PFSK-1 (cell line): ENCODE measurements around the gene WNK1.

Source experiments
- FOXP2 ChIP-seq: optimal IDR thresholded peaks from 2 replicates; pipeline ENCODE3; 2011; ENCODE audit warnings: borderline replicate concordance, control low read depth, inconsistent platforms; ENCODE audit not compliant: insufficient read depth; ENCODE audit errors: extremely low read length, extremely low read depth
- POLR2AphosphoS5 ChIP-seq: IDR thresholded peaks from 2 replicates; pipeline ENCODE4 v1.6.1; 2012; ENCODE audit warnings: low read depth, mild to moderate bottlenecking, control low read depth, low read length, moderate library complexity
- SIN3A ChIP-seq: IDR thresholded peaks from 2 replicates; pipeline ENCODE4 v1.6.1; 2012; ENCODE audit warnings: mild to moderate bottlenecking, low read length, moderate library complexity, borderline replicate concordance; ENCODE audit not compliant: insufficient read depth
- TAF1 ChIP-seq: IDR thresholded peaks from 2 replicates; pipeline ENCODE4 v1.6.1; 2012; ENCODE audit warnings: low read length, control low read depth, borderline replicate concordance; ENCODE audit not compliant: insufficient read depth
- TF ChIP-seq, protein P1 (sequence below), 2 experiments: IDR thresholded peaks; 2 replicates each; pipeline versions ENCODE4 v1.6.1 to v1.8.0; 2011 to 2012; ENCODE audit warnings: low read depth in 2 of 2, low read length in 2 of 2, control low read depth in 1 of 2, inconsistent platforms in 1 of 2, mild to moderate bottlenecking in 1 of 2, moderate library complexity in 1 of 2; ENCODE audit not compliant: insufficient read depth in 1 of 2

The WNK1 gene

DNA sequence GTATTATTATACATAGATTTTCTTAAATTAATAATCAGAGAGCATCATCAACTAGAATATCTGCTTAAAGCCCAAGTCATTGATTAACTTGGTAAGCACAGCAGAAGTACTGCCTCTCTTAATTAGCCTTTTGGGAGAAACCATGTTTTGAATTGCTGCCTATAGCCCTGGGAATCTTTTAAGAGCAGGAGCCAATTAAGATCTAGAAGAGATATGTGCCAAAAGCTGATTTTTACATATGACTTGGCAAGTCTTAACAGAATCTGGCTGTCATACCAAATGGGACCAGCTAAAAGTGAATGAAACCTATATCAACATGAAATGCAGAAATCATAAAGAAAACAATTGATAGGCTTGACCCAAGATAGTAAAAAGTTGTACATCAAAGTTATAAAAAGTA, 23.2 kb upstream of the WNK1 start:
- TF ChIP-seq, protein P1, sequence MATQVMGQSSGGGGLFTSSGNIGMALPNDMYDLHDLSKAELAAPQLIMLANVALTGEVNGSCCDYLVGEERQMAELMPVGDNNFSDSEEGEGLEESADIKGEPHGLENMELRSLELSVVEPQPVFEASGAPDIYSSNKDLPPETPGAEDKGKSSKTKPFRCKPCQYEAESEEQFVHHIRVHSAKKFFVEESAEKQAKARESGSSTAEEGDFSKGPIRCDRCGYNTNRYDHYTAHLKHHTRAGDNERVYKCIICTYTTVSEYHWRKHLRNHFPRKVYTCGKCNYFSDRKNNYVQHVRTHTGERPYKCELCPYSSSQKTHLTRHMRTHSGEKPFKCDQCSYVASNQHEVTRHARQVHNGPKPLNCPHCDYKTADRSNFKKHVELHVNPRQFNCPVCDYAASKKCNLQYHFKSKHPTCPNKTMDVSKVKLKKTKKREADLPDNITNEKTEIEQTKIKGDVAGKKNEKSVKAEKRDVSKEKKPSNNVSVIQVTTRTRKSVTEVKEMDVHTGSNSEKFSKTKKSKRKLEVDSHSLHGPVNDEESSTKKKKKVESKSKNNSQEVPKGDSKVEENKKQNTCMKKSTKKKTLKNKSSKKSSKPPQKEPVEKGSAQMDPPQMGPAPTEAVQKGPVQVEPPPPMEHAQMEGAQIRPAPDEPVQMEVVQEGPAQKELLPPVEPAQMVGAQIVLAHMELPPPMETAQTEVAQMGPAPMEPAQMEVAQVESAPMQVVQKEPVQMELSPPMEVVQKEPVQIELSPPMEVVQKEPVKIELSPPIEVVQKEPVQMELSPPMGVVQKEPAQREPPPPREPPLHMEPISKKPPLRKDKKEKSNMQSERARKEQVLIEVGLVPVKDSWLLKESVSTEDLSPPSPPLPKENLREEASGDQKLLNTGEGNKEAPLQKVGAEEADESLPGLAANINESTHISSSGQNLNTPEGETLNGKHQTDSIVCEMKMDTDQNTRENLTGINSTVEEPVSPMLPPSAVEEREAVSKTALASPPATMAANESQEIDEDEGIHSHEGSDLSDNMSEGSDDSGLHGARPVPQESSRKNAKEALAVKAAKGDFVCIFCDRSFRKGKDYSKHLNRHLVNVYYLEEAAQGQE (IDR thresholded peaks at IDR 0.05; ENCODE audit: insufficient read depth in 1 of 2, low read depth in 2 of 2, low read length in 2 of 2), result no peak
- TF ChIP-seq TAF1 (no peak), FOXP2 (no peak), SIN3A (no peak), POLR2AphosphoS5 (no peak)

DNA sequence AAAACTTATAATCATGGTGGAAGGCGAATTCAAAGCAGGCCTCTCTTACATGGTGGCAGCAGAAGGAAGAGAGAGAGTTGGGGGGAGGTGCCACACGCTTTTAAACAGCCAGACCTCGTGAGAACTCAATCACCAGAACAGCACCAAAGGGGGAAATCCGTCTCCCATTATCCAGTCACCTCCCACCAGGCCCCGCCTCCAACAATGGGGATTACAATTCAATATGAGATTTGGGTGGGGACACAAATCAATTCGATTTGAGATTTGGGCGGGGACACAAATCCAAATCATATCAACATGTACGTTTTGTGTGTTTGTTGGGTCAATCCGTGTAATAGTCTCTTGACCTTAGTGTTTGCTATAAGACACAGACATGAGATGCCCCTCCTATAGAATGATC, 21.8 kb upstream of the WNK1 start:
- TF ChIP-seq TAF1, result no peak

DNA sequence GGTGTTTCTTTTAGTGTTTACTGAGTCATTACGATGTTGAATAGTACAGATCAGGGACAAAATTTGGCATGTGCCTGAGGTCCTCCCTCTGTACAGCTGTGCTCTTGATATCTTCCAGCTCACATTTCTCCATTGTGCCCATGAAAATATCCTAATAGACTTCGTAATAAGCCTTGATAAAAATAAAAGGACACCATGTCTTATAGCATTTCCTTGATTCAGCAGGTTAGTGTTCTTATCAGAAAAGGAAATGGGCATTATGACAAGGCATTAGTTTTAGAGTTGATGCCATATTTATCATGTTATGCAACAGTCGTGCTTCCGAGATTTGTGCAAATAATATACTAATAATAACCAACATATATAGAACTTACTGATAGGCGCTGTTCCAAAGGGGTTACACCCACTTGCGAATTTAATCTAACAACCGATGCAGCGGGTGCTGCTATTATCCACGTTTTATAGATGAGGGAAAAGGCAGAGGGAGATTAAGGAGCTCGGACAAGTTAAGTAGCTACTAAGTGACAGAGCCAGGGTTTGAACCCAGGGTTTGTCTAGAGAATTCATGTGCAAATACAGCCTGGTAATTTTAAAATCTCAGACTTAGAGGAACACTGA, 15.1 kb upstream of the WNK1 start:
- TF ChIP-seq TAF1 (no peak), FOXP2 (no peak), SIN3A (no peak), POLR2AphosphoS5 (no peak)
- TF ChIP-seq, protein P1 (IDR thresholded peaks at IDR 0.05; ENCODE audit: insufficient read depth in 1 of 2, low read depth in 2 of 2, low read length in 2 of 2), result no peak

DNA sequence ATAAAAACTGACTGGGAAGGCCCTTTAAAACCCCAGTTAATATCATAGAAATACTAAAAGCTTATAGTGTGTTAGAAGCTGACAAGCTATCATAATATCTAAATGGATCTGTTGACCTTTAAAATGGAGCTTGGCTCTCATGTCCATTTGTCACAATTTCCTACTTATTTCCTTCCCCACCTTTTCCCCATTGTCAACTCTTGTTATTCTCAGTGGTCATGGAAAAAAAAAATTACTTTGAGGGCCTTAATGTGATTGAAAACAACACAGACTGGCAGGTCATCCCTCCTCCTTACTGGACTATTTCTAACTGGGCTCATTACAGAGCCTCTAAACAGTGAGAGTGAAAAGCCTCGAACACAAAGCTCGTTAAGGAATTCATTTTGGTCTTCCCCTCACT, 13.7 kb upstream of the WNK1 start:
- TF ChIP-seq FOXP2 (no peak), POLR2AphosphoS5 (no peak), TAF1 (no peak), SIN3A (no peak)
- TF ChIP-seq, protein P1 (IDR thresholded peaks at IDR 0.05; ENCODE audit: insufficient read depth in 1 of 2, low read depth in 2 of 2, low read length in 2 of 2), result no peak

DNA sequence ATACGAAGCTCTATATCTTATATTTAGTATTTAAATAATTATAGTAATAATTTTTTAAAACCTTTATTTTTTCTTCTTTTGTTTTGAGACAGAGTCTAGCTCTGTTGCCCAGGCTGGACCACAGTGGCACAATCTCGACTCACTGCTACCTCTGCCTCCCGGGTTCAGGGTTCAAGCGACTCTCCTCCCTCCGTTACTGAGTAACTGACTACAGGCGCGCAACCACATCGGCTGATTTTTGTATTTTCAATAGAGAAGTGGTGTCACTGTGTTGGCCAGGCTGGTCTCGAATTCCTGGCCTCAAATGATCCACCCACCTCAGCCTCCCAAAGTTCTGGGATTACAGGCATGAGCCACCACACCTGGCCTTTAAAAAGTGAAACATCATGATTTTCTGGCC, 13.0 kb upstream of the WNK1 start:
- TF ChIP-seq, protein P1 (IDR thresholded peaks at IDR 0.05; ENCODE audit: insufficient read depth in 1 of 2, low read depth in 2 of 2, low read length in 2 of 2), result no peak
- TF ChIP-seq FOXP2 (no peak), TAF1 (no peak), SIN3A (no peak), POLR2AphosphoS5 (no peak)

DNA sequence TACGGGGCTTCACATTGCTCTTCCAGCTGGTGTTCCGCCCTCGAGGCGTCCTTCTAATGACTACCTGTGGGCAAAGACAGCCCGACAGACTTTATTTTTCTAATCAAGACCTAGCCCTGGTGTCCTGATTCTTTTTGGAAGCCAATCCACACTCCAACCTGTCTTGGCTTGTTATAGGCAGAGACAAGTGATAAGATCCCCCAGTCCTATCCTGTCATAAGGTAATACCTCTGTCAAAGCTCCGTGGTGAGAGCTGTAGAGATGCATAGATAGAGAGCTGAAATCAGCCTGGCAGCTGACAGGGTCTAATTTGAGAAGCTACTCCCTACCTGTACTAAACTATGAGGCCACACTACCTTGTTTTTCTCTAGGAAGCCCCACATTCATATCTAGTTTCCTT, 11.5 kb upstream of the WNK1 start:
- TF ChIP-seq FOXP2 (no peak), SIN3A (no peak)
